Fibroblast of skin of scalp (primary cell): ENCODE measurements around the gene MXD1.
A peak's percentile ranks its signal among the peaks of the same experiment; 100 is the strongest.
"Not testable (repeated sequence)": the region's sequence is repeated elsewhere in the genome, so short reads cannot be mapped to it uniquely, and the experiment has no call there.

Source experiments
- DNase-seq: peaks from one replicate; pipeline ENCODE4 v3.0.0-alpha.2; 2013

MXD1 gene

GRCh38 chr2:69933839-69934613 is 19.1 kb downstream of the MXD1 start:
- peak; percentile 82 for DNase-seq

- no peak for DNase-seq
Observed at GRCh38 chr2:69934614-69934908, 19.7 kb downstream of the MXD1 start.

GRCh38 chr2:69935011-69935410 is 20.1 kb downstream of the MXD1 start:
- DNase-seq = no peak

DNA sequence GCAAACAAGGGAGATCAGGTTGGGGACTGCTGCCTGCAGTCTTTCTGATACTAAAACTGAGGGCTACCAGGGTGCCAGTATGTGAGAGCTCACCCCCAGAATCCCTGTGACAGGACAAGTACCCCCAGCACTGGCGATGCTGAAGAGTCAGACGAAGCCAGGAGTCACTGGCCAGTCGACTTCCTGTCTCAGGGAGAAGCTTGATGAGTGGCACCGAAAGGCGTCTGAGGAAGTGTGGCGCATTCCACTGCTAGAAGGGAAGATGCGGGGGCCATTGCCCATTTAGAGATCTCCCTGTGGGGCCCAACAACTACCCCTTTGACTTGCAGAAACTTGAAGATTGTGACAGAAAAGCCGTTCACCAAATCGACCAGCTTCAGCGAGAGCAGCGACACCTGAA is 22.0 kb downstream of the MXD1 start:
- DNase-seq = peak; percentile 43

- DNase-seq = no peak
Observed at GRCh38 chr2:69937968-69938367, 23.1 kb downstream of the MXD1 start.

- no peak for DNase-seq
Observed at GRCh38 chr2:69939722-69940121, 24.8 kb downstream of the MXD1 start.

- no peak for DNase-seq
Observed at GRCh38 chr2:69940691-69941090, 25.8 kb downstream of the MXD1 start.

- no peak for DNase-seq
Observed at GRCh38 chr2:69943000-69943842, 28.3 kb downstream of the MXD1 start.

DNA sequence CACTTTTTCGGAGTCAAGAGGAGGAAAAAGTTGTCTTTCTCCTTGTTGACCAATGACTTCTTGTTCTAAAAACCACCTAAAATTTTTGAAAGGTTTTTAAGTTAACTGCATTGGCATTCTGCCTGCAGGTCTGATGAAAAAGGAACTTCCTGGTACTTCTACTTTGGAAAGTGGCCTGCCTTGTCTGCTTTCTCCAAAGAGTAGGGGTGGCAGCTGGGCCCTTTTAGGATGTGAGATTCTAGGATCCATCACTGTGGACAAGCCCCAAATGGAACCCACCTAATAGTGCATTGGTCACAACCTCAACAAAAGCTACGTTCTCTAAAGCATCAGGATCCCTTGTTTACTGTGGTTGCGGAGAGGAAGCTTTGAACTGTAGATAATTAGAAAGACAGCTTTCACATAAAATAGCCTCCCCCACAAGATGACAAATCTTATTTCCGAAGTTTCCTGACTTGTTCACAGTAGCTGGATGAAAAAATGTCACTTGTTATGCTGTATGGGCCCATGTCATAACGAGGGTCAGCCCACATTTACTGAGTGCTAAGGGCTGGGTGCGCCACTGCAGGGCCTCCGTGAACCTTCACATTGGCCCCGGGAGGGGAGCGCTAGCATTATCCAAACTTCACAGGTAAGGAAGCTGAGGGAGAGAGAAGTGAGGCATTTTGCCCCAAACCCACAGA is 29.1 kb downstream of the MXD1 start:
- DNase-seq = no peak

DNA sequence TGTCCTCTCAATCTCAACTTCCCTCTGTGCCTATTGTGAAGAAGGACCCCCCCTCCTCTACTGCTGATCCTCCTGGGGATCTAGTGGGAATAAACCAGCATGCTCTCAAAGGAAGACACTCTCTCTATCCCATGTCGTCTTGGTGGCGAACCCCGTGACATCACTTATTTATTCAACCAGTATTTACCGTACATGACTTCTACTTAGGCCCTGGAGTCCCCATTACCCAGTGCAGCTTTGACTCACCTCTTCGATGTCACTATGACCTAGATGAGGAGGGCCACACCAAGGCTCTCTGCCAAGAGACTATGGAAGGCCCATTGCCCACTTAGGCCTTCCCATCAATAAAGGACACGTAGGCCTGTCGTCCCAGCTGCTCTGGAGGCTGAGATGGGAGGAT is 29.8 kb downstream of the MXD1 start:
- DNase-seq = no peak

DNA sequence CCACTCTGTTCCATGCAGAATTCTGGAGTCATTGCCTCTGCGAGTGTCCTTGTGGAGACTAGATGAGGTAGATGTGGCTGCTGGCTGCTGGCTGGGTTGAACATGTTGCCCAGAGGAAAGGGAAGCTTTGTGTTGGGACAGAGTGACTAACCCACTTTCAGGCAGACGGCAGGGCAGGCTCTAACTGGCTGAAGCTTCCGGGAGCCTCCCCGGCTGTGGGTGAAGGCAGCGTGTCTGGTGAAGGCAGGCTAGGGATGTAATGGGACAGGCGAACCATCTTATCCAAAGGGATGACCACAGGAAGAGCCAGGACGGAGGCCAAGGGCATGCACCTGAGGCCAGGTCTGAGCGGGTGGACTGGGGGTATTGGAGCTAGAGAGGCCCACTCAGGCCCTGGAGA is 30.5 kb downstream of the MXD1 start:
- no peak for DNase-seq

DNA sequence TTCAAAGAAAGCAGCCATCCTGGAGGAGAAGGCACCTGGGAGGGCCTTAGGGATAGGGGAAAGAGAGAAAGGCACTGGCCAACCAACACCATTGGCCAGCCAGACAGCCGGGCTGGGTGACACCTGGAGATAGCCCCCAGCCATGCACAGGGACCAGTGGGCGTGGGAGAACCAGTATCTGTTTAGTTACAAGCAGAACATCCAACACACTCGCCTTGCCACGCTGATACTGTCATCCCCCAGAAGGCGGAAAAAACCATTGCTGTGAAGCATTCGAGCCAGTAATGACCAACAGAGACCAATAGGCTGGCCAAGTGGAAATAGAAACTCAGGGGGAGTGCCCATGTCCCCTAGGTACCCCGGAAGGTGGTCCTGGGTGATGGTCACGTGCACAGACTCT is 31.0 kb downstream of the MXD1 start:
- no peak for DNase-seq

DNA sequence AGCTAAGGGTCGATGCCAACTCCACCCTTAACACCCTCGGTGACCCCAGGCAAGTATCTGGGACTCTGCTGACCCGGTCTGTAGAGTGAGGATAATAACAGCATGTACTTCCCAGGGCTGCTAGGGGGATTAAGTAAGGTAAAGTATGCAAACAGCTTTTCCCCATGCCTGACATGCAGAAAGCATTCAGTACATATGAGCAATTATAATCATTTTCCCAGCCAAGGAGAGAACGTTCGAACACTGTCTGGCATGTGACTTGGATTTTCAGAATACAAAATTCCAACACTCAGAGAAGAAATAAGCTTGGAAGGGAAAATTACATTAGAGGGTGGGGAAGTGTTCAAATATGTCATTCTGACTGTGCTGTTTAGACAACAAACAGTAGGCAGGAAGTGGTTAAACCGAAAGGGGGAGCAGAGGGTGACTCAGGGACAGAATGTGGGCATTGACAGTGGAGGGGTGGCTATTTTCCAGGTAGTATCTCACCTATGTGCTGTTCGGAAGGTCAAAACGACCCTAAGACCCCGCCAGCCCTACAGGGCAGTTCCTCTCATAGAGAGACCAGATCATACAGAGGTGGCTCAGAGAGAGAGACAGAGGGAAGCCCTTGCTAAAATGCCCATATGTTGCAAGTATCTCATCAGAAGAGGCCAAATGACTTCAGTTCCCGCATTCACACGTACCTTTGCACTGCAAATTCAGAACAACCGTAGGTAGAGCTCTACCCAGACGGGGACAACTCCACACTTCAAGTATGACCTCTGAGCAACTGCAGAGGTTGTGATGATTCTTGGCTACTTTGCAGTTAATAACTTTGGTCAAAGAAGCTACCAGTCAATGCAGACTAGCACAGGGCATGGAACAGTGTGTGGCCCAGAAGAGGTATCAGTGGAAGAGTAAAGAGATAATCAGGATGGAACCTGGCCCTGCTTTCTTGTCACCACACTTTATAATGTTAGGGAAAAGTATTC is 31.7 kb downstream of the MXD1 start:
- peak; percentile 60 for DNase-seq

GRCh38 chr2:69947325-69947931 is 32.5 kb downstream of the MXD1 start:
- DNase-seq = no peak

- peak; percentile 16 for DNase-seq
Observed at GRCh38 chr2:69948032-69948962, 33.4 kb downstream of the MXD1 start.

DNA sequence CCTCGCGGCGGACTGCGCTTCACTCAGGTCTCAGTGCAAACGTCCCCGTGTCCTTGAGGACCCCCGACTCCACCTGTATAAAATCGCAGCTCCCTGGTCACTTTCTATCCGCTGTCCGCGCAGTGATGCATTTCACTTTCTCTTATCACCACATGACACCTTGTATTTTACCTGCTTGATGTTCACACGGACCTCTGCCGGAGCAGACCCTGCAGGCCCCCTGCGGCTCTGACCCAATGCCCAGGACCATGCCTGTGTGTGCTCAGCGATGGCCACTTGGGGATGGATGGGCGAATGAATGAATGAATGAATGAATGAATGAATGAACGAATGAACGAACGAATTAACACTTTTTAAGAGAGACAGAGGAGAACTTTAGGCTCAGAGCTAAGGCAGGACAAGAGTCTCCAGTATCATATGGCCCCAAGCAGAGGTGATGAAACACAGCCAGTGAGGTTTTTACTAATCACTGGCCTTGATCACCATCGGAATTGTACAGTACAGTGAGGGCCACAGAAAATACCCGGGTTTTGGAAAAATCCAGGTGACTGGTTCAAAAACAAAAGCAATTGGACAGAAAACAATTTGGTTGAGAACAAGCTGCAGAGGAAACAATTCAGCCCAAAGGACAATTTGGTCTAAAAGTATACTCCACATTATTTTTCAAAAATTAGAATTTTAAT is 34.2 kb downstream of the MXD1 start:
- DNase-seq = no peak

DNA sequence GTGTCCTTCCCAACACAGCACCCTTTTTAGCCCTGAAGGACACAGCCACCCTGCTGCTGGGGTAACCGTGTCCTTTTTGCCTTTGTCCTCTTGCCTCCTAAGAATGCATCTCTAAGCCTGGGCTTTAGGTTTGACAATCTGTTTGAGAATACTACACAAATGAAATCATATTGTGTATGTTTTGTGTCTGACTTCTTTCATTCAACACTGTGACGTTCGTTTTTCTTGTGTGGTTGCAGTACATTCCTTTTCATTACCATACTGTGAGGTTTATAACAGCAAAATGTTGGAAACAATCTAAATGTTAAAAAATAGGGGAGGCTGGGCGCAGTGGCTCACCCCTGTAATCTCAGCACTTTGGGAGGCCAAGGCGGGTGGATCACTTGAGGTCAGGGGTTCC is 35.3 kb downstream of the MXD1 start:
- DNase-seq = peak; percentile 29

- not testable (repeated sequence) for DNase-seq
Observed at GRCh38 chr2:69950671-69951070, 35.8 kb downstream of the MXD1 start.

DNA sequence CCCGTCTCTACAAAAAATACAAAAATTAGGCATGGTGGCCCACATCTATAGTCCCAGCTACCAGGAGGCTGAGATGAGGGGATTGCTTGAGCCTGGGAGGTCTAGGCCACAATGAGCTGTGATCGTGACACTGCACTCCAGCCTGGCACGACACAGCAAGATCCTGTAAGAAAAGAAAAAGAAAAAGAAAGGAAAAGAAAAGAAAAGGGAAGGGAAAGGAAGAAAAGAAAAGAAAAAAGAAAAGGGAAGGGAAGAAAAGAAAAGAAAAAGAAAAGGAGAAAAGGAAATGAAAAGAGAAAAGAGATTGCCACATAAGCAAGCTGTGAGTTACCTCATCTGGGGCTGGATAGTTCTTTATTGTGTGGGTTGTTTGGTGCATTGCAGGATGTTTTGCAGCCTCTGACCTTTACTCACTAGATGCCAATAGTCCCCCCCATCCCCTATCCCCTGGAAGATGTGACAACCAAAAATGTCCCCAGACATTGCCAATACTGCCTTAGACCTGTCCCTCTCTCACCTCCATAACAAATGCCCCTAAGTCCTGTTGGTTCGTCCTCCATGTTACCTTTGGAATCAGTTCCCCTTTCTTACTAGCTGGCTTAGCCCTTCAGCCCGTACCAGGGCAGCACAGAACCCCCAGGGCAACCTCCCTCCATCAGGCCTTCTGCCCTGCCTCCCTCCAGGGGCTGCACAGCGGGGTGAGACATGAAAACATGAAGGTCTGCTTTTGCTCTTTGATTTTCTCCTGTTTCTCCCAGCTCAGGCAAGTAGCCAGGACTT is 37.6 kb downstream of the MXD1 start:
- no peak for DNase-seq
